GM18873 (cell line): ENCODE measurements around the gene SIM1.

Source experiments
- ATAC-seq: cut with Tn5 transposase; IDR thresholded peaks from one replicate; pipeline ENCODE4 v1.9.1; 2021; ENCODE audit warnings: mild to moderate bottlenecking, moderate library complexity, moderate number of reproducible peaks; ENCODE audit not compliant: unreplicated experiment, low FRiP score

Gene SIM1

DNA sequence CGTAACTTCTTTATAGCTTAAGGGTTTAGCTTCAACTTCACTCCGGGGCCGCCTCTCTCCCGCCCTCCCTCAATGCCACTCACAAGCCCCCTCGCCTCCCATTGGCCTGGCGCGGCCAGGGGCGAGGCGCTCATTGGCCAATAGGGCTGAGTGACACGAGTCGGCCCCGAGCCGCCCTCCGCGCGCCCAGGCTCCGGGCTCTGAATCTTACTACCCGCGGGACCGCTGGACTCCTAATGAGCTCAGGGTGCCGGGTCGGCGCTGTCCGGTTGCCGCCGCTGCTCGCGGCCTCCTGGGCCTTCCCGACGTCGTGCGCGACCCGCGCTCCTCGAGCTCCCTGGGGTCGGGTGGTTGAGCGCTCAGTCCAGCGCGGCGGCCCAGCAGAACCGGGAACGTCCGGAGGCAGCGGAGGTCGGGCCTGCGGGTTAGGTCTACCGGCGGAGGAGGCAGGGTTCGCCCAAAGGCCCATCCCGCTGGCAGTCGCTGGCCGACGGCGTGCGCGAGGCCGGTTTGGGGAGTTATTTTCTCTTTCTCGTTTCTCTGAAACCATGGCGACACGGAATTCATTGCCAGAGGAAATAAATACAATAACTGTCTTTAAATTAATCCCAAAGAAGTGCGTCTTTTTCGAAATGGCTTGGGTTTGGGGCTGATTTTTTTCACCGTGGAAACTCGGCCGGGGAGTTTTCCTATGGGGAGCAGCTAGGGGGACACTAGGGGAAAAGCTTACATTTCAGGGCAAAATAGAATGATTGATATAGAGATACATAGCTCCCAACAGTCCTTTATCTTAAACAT is at the start of gene SIM1:
Gene SIM1 (minus strand): TSS at position 19 of the 798 bp plus-strand sequence. CDS start 1,453 bp downstream, outside the sequence.
- no peak for ATAC-seq

- no peak for ATAC-seq
These were observed 47.6 kb upstream of the SIM1 start for GRCh38 chr6:100512203-100512862.

DNA sequence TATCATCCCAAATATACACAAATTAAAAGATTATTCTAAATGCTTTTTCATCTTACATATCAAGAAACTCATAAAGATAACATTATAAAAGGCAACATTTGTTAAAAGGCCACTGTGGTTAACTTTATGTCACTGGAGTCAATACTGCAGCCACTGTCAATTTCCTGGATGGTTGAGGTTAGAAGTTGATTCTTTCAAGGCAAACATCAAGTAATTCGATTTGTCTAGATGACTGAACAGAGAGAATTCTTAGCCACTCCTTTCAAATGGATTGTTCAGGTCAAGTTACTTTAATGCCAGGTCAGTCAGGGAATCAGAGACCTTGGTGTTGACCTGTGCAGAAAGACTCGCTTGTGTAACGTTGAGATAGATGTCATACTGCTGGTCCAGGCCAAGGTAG is 44.4 kb upstream of the SIM1 start:
- ATAC-seq = no peak

GRCh38 chr6:100506651-100507050 is 41.9 kb upstream of the SIM1 start:
- ATAC-seq = no peak

GRCh38 chr6:100504786-100505737 is 40.3 kb upstream of the SIM1 start:
- ATAC-seq = peak; percentile 70

DNA sequence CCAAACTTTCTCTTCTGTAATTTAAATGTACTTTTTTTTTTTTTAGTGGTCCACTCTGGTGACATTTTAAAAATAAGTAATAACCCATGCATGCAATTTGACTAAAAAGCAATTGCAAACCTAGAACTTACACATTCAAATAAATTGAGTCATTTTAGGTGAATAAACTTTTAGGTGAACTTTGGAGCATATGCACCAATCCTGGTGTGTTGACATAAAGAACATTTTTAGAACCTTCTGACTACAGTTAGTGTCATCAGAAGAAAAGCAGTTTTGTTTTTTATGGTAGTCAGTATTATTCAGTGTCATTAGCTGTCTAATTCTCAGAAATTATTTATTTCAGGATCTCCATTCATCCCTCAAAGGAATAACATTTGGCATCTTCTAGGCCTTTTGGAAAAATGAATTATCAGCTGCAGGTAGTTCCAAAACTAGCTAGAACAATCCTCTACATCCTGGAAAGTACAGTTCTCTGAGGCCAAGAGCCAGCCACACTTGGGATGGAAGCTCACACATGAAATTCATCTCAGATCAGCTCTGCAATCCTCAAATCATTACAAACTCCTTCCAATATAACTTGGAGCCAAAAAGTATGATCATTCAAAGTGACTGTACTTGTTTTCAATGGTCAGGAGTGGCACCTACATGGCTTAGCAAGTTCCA is 38.5 kb upstream of the SIM1 start:
- no peak for ATAC-seq

- no peak for ATAC-seq
These were observed 28.6 kb upstream of the SIM1 start for GRCh38 chr6:100493206-100493888.

GRCh38 chr6:100491952-100492670 is 27.4 kb upstream of the SIM1 start:
- ATAC-seq = no peak

GRCh38 chr6:100490065-100490464 is 25.3 kb upstream of the SIM1 start:
- ATAC-seq = no peak

DNA sequence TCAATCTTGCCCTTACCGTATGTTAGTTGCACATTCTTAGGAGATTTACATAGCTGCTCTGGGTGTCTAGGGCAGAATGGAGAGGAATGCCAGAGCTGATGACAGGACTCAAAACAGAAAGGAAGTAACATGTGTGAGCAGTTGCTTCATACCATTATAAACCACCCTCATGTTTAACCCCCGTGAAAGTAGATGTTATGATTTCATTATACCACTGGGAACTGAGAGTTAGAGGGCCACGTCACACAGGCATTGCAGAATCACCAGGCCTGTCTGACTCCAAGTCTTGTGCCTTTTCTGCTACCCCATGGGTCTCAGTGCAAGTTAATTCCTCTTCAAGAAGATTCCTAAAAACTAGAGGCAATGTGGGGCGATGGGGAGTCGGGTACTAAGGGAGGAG is 23.5 kb upstream of the SIM1 start:
- no peak for ATAC-seq

DNA sequence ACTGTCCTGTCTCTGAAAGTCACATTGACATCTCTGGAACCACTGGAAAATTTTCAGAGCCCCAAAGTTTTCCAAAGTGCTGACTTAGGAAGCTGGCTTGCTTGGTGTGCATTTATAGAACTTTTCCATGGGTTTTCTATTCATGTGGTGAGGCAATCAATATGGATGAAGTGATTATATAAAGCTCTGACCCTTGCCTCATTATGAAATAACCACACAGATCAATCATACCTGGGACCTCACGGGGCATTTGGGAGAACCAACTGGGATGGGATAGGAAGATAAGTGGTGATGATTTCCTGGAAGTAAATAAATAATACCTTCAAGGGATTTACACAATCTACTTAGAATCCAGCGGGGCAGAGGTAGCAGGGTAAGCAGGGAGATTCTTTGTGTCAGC is 22.9 kb upstream of the SIM1 start:
- ATAC-seq = no peak

GRCh38 chr6:100485268-100485667 is 20.5 kb upstream of the SIM1 start:
- no peak for ATAC-seq

DNA sequence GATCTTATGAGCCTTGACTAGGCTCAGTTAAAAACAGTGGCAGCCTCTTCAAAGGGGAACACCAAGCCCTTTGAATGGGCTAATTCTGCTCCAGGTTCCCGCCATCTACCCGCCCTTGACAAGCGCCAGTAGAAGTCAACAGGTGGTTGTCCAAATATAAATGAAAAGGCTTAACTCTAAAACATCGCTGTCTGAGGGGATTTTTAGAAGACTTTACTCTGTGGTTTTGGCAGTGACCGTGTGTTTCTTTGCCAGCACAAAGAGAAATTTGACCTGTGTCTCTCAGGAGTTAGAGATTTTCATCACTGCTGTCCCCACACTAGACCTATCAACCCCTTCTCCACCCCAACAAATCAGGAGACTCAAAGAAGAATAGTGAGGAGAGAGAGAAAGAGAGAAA is 19.8 kb upstream of the SIM1 start:
- peak; percentile 52 for ATAC-seq

DNA sequence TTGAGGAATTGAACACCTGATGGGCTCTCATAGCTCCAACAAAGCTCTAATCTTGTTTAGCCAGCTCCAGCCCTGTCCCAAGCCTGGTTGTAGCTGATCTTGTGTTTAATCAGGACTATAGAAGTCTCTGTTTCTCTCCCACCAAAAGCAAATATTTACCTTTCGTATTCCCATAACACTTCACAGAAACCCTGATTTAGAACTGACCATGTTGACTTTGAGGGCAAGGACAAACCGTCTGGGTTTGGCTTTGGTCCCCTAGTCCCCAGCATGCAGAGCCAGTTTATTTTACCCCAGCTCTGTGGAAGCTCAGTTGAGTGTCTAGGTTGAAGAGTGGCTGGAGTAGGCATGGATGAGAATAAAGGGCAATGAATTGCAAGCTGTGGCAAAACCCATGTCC is 18.0 kb upstream of the SIM1 start:
- no peak for ATAC-seq

DNA sequence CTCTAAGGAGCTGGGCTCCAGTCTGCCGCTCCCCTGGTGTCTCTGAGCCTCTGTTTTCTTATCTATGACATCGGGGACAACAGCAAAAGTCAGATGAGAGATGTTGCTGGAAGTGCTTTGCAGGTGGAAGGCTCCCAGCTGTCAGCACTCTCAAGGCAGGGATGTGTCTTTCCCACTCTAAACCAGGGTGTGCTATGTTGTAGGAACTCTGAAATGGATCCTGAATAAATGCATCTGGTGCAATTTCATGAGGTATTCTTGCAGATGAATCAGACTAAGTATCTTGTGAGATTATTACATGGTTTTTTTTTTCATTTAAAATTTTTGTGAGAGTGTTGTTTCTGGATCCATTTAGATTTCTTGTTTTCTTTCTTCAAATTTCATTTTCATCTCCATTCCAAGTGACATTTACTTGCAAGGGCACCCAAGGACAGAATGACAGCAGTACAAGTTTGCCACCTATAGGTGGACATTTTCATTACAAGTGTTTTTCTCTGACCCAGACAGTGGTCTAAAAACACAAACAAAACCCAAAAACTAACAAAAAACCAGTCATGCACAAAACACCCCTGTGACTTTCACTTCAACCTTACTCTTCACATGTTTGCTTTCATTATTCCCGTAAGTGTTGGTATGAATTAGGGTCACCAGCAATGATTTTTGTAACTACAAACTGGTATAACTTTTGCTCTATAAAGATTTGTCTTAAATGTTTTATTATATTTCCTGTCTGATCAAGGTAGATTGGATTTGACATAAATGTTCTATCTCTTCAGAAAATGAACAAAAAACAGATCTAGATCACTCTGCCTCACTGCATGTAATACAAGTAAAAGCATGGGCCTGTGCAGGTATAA is 14.7 kb upstream of the SIM1 start:
- peak; percentile 36 for ATAC-seq

GRCh38 chr6:100475554-100476320 is 11.0 kb upstream of the SIM1 start:
- ATAC-seq = peak; percentile 87

- no peak for ATAC-seq
These were observed 8.5 kb upstream of the SIM1 start for GRCh38 chr6:100473182-100473581.
